PC-9 (cell line): Measurements from ENCODE around the gene OR51F2.

Experiments
- EZH2 ChIP-seq: fragments of 200-600 bp; sonication (generic); IDR thresholded peaks from 2 replicates; pipeline ENCODE4 v1.8.0; 2017; ENCODE audit warnings: antibody characterized with exemption, low read depth
- TF ChIP-seq, protein P1 (sequence below): fragments of 200-600 bp; sonication (generic); conservative IDR thresholded peaks from 2 replicates; pipeline ENCODE4 v1.6.1; 2017; ENCODE audit warnings: mixed run types, antibody characterized with exemption, mild to moderate bottlenecking, moderate library complexity

GRCh38 chr11:4797206-4797605 is 23.9 kb upstream of the OR51F2 start:
- TF ChIP-seq, protein P1, sequence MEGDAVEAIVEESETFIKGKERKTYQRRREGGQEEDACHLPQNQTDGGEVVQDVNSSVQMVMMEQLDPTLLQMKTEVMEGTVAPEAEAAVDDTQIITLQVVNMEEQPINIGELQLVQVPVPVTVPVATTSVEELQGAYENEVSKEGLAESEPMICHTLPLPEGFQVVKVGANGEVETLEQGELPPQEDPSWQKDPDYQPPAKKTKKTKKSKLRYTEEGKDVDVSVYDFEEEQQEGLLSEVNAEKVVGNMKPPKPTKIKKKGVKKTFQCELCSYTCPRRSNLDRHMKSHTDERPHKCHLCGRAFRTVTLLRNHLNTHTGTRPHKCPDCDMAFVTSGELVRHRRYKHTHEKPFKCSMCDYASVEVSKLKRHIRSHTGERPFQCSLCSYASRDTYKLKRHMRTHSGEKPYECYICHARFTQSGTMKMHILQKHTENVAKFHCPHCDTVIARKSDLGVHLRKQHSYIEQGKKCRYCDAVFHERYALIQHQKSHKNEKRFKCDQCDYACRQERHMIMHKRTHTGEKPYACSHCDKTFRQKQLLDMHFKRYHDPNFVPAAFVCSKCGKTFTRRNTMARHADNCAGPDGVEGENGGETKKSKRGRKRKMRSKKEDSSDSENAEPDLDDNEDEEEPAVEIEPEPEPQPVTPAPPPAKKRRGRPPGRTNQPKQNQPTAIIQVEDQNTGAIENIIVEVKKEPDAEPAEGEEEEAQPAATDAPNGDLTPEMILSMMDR: no peak
- TF ChIP-seq EZH2: no peak
